HPDE6-E6E7 (cell line): ENCODE results near the gene KIF18B.

Source experiments
- DNase-seq: peaks from one replicate; pipeline ENCODE4 v3.0.0; 2011; ENCODE audit warnings: missing footprints; ENCODE audit errors: extremely low spot score

The KIF18B gene

GRCh38 chr17:44875761-44876160 lies 71.8 kb downstream of the KIF18B start:
- no peak for DNase-seq
